Neural cell (in vitro differentiated cells): ENCODE measurements around the gene TMEM117. TPM values are rescaled to one million over a fixed set of nuclear protein-coding genes. Genes with fewer than 3 reads are reported as not detected.

ENCODE experiments used
- H2AFZ ChIP-seq: fragments of 200-600, 300-800 bp; sonication (generic), shearing (Covaris generic); 2 replicates; pipeline ENCODE4 v1.6.0; 2014; ENCODE audit warnings: low read depth, mild to moderate bottlenecking, antibody characterized with exemption, low read length, moderate library complexity
- H3F3A ChIP-seq: fragments of 200-600 bp; shearing (Covaris generic); 2 replicates; pipeline ENCODE4 v1.6.1; 2016; ENCODE audit warnings: mild to moderate bottlenecking, moderate library complexity, mixed read lengths, antibody characterized with exemption, low read length; ENCODE audit not compliant: insufficient read depth, poor library complexity, severe bottlenecking
- H3K27ac ChIP-seq: fragments of 200-600, 300-800 bp; sonication (generic), shearing (Covaris generic); 2 replicates; pipeline ENCODE4 v1.5.1; 2014; ENCODE audit warnings: mild to moderate bottlenecking, low read length, moderate library complexity
- H3K27me3 ChIP-seq: fragments of 300-800, 200-600 bp; sonication (generic), shearing (Covaris generic); 2 replicates; pipeline ENCODE4 v1.6.0; 2014; ENCODE audit warnings: mild to moderate bottlenecking, low read depth, low read length, moderate library complexity; ENCODE audit not compliant: insufficient read depth
- H3K36me3 ChIP-seq: fragments of 300-800, 200-600 bp; sonication (generic), shearing (Covaris generic); 2 replicates; pipeline ENCODE4 v1.5.1; 2014; ENCODE audit warnings: mild to moderate bottlenecking, antibody characterized with exemption, low read length, moderate library complexity; ENCODE audit not compliant: insufficient read depth
- H3K4me2 ChIP-seq: fragments of 300-800, 200-600 bp; sonication (generic), shearing (Covaris generic); 2 replicates; pipeline ENCODE4 v1.6.0; 2014; ENCODE audit warnings: mild to moderate bottlenecking, low read length
- H3K4me3 ChIP-seq: fragments of 300-800, 200-600 bp; sonication (generic), shearing (Covaris generic); 2 replicates; pipeline ENCODE4 v1.5.1; 2014; ENCODE audit warnings: mild to moderate bottlenecking, low read length, moderate library complexity
- H3K79me2 ChIP-seq: fragments of 200-600 bp; shearing (Covaris generic); replicated peaks from 2 replicates; pipeline ENCODE4 v1.6.0; 2014; ENCODE audit warnings: mild to moderate bottlenecking, low read length, moderate library complexity; ENCODE audit not compliant: insufficient read depth
- H3K9ac ChIP-seq: fragments of 300-800, 200-600 bp; sonication (generic), shearing (Covaris generic); 2 replicates; pipeline ENCODE4 v1.6.1; 2016; ENCODE audit warnings: mild to moderate bottlenecking, low read length, mixed read lengths
- H3K9me2 ChIP-seq: fragments of 200-600 bp; shearing (Covaris generic); 2 replicates; pipeline ENCODE4 v1.6.1; 2016; ENCODE audit warnings: mild to moderate bottlenecking, low read length, mixed read lengths; ENCODE audit not compliant: insufficient read depth
- H3K9me3 ChIP-seq: fragments of 200-600, 300-800 bp; sonication (generic), shearing (Covaris generic); 2 replicates; pipeline ENCODE4 v1.6.1; 2016; ENCODE audit warnings: mild to moderate bottlenecking, mixed run types, low read length, moderate library complexity, mixed read lengths
- H4K20me1 ChIP-seq: fragments of 200-600 bp; shearing (Covaris generic); 2 replicates; pipeline ENCODE4 v1.6.1; 2016; ENCODE audit warnings: mild to moderate bottlenecking, mixed run types; ENCODE audit not compliant: insufficient read depth
- CTCF ChIP-seq: fragments of 450-650 bp; IDR thresholded peaks from 2 replicates; pipeline ENCODE4 v1.5.1; 2014; ENCODE audit warnings: antibody characterized with exemption, mild to moderate bottlenecking, moderate library complexity; ENCODE audit not compliant: poor library complexity, severe bottlenecking
- EP300 ChIP-seq: fragments of 450-650 bp; conservative IDR thresholded peaks from 2 replicates; pipeline ENCODE4 v1.6.1; 2014; ENCODE audit warnings: antibody characterized with exemption, mild to moderate bottlenecking, moderate library complexity; ENCODE audit not compliant: poor library complexity, severe bottlenecking
- EZH2 ChIP-seq: fragments of 200-600, 300-800 bp; shearing (Covaris generic), sonication (generic); IDR thresholded peaks from 2 replicates; pipeline ENCODE4 v1.6.1; 2014; ENCODE audit warnings: antibody characterized with exemption, low read length, borderline replicate concordance, mild to moderate bottlenecking; ENCODE audit not compliant: insufficient read depth, poor library complexity, severe bottlenecking
- MXI1 ChIP-seq: fragments of 450-650 bp; conservative IDR thresholded peaks from 2 replicates; pipeline ENCODE4 v1.6.1; 2014; ENCODE audit warnings: antibody characterized with exemption, mild to moderate bottlenecking; ENCODE audit not compliant: poor library complexity, severe bottlenecking
- POLR2AphosphoS5 ChIP-seq: IDR thresholded peaks from 2 replicates; pipeline ENCODE4 v1.6.1; 2012
- RAD21 ChIP-seq: fragments of 450-650 bp; conservative IDR thresholded peaks from 2 replicates; pipeline ENCODE4 v1.6.1; 2014; ENCODE audit warnings: antibody characterized with exemption, mild to moderate bottlenecking, moderate library complexity
- REST ChIP-seq: IDR thresholded peaks from 2 replicates; pipeline ENCODE4 v1.6.1; 2012; ENCODE audit warnings: borderline replicate concordance
- SMC3 ChIP-seq: fragments of 450-650 bp; conservative IDR thresholded peaks from 2 replicates; pipeline ENCODE4 v1.6.1; 2014; ENCODE audit warnings: antibody characterized with exemption, mild to moderate bottlenecking, moderate library complexity; ENCODE audit not compliant: poor library complexity
- TAF1 ChIP-seq: IDR thresholded peaks from 2 replicates; pipeline ENCODE4 v1.6.1; 2012; ENCODE audit warnings: low read depth
- polyA plus RNA-seq: library from polyadenylated mRNA; depleted of rRNA; stranded (reverse); fragments of >200 nt; gene quantifications from 2 replicates; pipeline ENCODE4 v1.2.3, GENCODE V29; 2014

Gene TMEM117
- polyA plus RNA-seq, 1 donor from 2014 or later: 5.3 TPM

GRCh38 chr12:43973385-43973784 lies 137.5 kb downstream of the TMEM117 start:
- Histone ChIP-seq H3K36me3 (no peaks in the 10 kb centered on the region), H3K79me2 (no peaks in the 10 kb centered on the region), H3K4me2 (no peak overlapping the region), H3K9me3 (no peaks in the 10 kb centered on the region), H3K9ac (no peak overlapping the region), H4K20me1 (no peaks in the 10 kb centered on the region), H3K9me2 (no peaks in the 10 kb centered on the region), H2AFZ (no peak overlapping the region), H3K4me3 (no peak overlapping the region), H3K27me3 (no peaks in the 10 kb centered on the region), H3F3A (no peaks in the 10 kb centered on the region), H3K27ac (no peak overlapping the region)
- TF ChIP-seq EZH2 (no peak), SMC3 (no peak), EP300 (no peak), CTCF (no peak), RAD21 (no peak), MXI1 (no peak), REST (no peak), POLR2AphosphoS5 (no peak), TAF1 (no peak)

DNA sequence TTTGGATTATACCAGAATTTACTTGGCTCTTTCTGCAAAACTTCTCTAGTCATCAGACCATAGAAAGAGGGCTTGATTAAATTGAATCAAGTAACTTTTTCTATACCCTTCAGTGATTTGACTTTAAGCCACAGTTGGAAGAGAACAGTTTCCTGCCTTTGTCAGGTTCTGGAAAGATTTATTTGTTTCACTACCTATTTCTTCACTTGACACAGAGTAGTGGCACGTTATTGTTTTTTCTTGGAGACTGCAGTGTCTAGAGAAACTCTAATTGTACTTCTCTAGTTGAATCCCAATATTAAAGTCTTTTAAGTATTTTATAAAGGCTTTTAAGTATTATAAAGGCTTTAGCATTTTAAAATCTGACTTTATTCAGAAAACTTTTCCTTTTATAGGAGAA lies 138.1 kb downstream of the TMEM117 start:
- no peaks in the 10 kb centered on the region for H3K36me3 ChIP-seq
- H3K9me2 ChIP-seq: no peaks in the 10 kb centered on the region
- H3K4me2 ChIP-seq: no peak overlapping the region
- H3K27ac ChIP-seq: no peak overlapping the region
- TF ChIP-seq TAF1 (no peak), CTCF (no peak), MXI1 (no peak), EP300 (no peak), REST (no peak), EZH2 (no peak), RAD21 (no peak), POLR2AphosphoS5 (no peak), SMC3 (no peak)
- H3F3A ChIP-seq: no peaks in the 10 kb centered on the region
- no peaks in the 10 kb centered on the region for H3K9me3 ChIP-seq
- H3K9ac ChIP-seq: no peak overlapping the region
- H3K27me3 ChIP-seq: no peaks in the 10 kb centered on the region
- H3K4me3 ChIP-seq: no peak overlapping the region
- H4K20me1 ChIP-seq: no peaks in the 10 kb centered on the region
- no peaks in the 10 kb centered on the region for H3K79me2 ChIP-seq
- H2AFZ ChIP-seq: no peak overlapping the region
